HepG2 (cell line): ENCODE measurements around the gene ILRUN. TPM values are rescaled to one million over a fixed set of nuclear protein-coding genes. Genes with fewer than 3 reads are reported as not detected.
"Not testable (repeated sequence)": the region's sequence is repeated elsewhere in the genome, so short reads cannot be mapped to it uniquely, and the experiment has no call there.

Experiments used
- ATAC-seq: fragments of 200-7000 bp; cut with Tn5 transposase; 3 replicates; pipeline ENCODE4 v1.9.1; 2020; ENCODE audit warnings: mild to moderate bottlenecking, moderate library complexity
- BruUV-seq: library from RNA; stranded (reverse); fragments of 400-500 nt; replicated peaks from 2 replicates; lab custom pipeline; 2021; lab: Mats Ljungman, UMichigan
- CTCF ChIA-PET: fragments of 300-600 bp; formaldehyde crosslinking; extraction: SDS; loops from one replicate; lab custom pipeline; 2021; ENCODE audit warnings: low total read pairs, inconsistent platforms, low intra/inter-chr PET ratio; lab: Yijun Ruan, JAX
- POLR2A ChIA-PET: fragments of 350-600 bp; sonication (Branson Sonifier 250); formaldehyde crosslinking; loops from one replicate; lab custom pipeline; 2020; ENCODE audit warnings: antibody characterized with exemption, inconsistent platforms; lab: Yijun Ruan, JAX
- DNase-seq: peaks from one replicate; pipeline ENCODE4 v3.0.0-alpha.2; 2015; ENCODE audit warnings: low spot score
- FAIRE-seq: peaks from 3 replicates; lab custom pipeline; 2011; peaks lifted over from hg19 to GRCh38; lab: Jason Lieb, UNC
- H2AFZ ChIP-seq: one replicate; pipeline ENCODE4 v1.6.1; 2011; ENCODE audit warnings: low read length, inconsistent platforms
- H3K27ac ChIP-seq: fragments of 300-600 bp; 3 replicates; pipeline ENCODE4 v1.8.0; 2011; ENCODE audit warnings: mixed run types, mild to moderate bottlenecking, mixed read lengths, low read length, inconsistent platforms; ENCODE audit not compliant: insufficient read depth; ENCODE audit errors: extremely low read length
- H3K27me3 ChIP-seq, 2 experiments: fragments of 200-600 bp in 1 of 2; 2 replicates in 1 of 2; 3 replicates in 1 of 2; pipeline versions ENCODE4 v1.6.0 to v1.8.0; 2011; ENCODE audit warnings: low read length in 2 of 2, mild to moderate bottlenecking in 2 of 2, moderate library complexity in 2 of 2, inconsistent platforms in 1 of 2; ENCODE audit not compliant: insufficient read depth in 2 of 2, control insufficient read depth in 1 of 2
- H3K36me3 ChIP-seq, 2 experiments: fragments of 200-600 bp in 1 of 2; replicated peaks in 1 of 2; 2 replicates in 1 of 2; 3 replicates in 1 of 2; pipeline versions ENCODE4 v1.5.1 to v1.8.0; 2011; ENCODE audit warnings: low read length in 2 of 2, inconsistent platforms in 1 of 2; ENCODE audit not compliant: insufficient read depth in 2 of 2, control insufficient read depth in 1 of 2
- H3K4me1 ChIP-seq: 2 replicates; pipeline ENCODE4 v1.5.1; 2012; ENCODE audit warnings: low read length, inconsistent platforms; ENCODE audit not compliant: insufficient read depth
- H3K4me2 ChIP-seq: 2 replicates; pipeline ENCODE4 v1.6.0; 2011; ENCODE audit warnings: low read depth, low read length, inconsistent platforms
- H3K4me3 ChIP-seq, 3 experiments: fragments of 200-600 bp in 1 of 3; sonication (generic), shearing (Covaris generic) in 1 of 3; replicated peaks in 1 of 3; 2 replicates each; pipeline ENCODE4 v1.5.1; 2011 to 2016; ENCODE audit warnings: low read length in 3 of 3, inconsistent platforms in 2 of 3, low read depth in 2 of 3, mild to moderate bottlenecking in 2 of 3, control low read depth in 1 of 3, mixed read lengths in 1 of 3; ENCODE audit not compliant: insufficient read depth in 1 of 3
- H3K79me2 ChIP-seq: one replicate; pipeline ENCODE4 v1.6.1; 2011; ENCODE audit warnings: low read length, inconsistent platforms; ENCODE audit not compliant: insufficient read depth
- H3K9ac ChIP-seq: 2 replicates; pipeline ENCODE4 v1.6.0; 2011; ENCODE audit warnings: mild to moderate bottlenecking, low read depth, low read length, inconsistent platforms; ENCODE audit not compliant: insufficient read depth
- H3K9me3 ChIP-seq: 2 replicates; pipeline ENCODE4 v1.5.1; 2012; ENCODE audit warnings: mild to moderate bottlenecking, low read length
- H4K20me1 ChIP-seq: 2 replicates; pipeline ENCODE4 v1.6.0; 2011; ENCODE audit warnings: inconsistent platforms, mild to moderate bottlenecking, low read length, moderate library complexity; ENCODE audit not compliant: insufficient read depth
- GFI1 ChIP-seq: sonication (generic); formaldehyde crosslinking; IDR thresholded peaks from 2 replicates; pipeline ENCODE4 v1.5.0; 2020; ENCODE audit warnings: missing genetic modification reagents, mild to moderate bottlenecking, borderline replicate concordance
- IRF9 ChIP-seq: sonication (generic); formaldehyde crosslinking; IDR thresholded peaks from 2 replicates; pipeline ENCODE4 v1.8.0; 2022; ENCODE audit warnings: missing genetic modification reagents, mild to moderate bottlenecking, borderline replicate concordance
- KDM2A ChIP-seq: sonication (generic); formaldehyde crosslinking; IDR thresholded peaks from 2 replicates; pipeline ENCODE4 v1.4.0; 2020; ENCODE audit warnings: low read depth, missing genetic modification reagents, borderline replicate concordance
- MTA3 ChIP-seq: sonication (generic); formaldehyde crosslinking; IDR thresholded peaks from 2 replicates; pipeline ENCODE4 v1.4.0; 2020; ENCODE audit warnings: missing genetic modification reagents
- PLRG1 ChIP-seq: fragments of 450-650 bp; conservative IDR thresholded peaks from 2 replicates; pipeline ENCODE4 v1.6.1; 2016
- TBX2 ChIP-seq: sonication (generic); formaldehyde crosslinking; IDR thresholded peaks from 2 replicates; pipeline ENCODE4 v1.5.0; 2020; ENCODE audit warnings: missing genetic modification reagents, mild to moderate bottlenecking, borderline replicate concordance
- ZFX ChIP-seq: sonication (generic); formaldehyde crosslinking; IDR thresholded peaks from 2 replicates; pipeline ENCODE4 v1.4.0; 2020; ENCODE audit warnings: mild to moderate bottlenecking, low read depth, missing genetic modification reagents, moderate library complexity
- ZIK1 ChIP-seq: sonication (generic); formaldehyde crosslinking; IDR thresholded peaks from 2 replicates; pipeline ENCODE4 v1.5.0; 2020; ENCODE audit warnings: mild to moderate bottlenecking, low read depth, missing genetic modification reagents, borderline replicate concordance
- ZNF274 ChIP-seq: sonication (generic); formaldehyde crosslinking; IDR thresholded peaks from 2 replicates; pipeline ENCODE4 v1.5.1; 2020; ENCODE audit warnings: mild to moderate bottlenecking, missing genetic modification reagents
- ZNF296 ChIP-seq: sonication (generic); formaldehyde crosslinking; conservative IDR thresholded peaks from 2 replicates; pipeline ENCODE4 v1.5.0; 2020; ENCODE audit warnings: mild to moderate bottlenecking, missing genetic modification reagents
- ZNF501 ChIP-seq: sonication (generic); formaldehyde crosslinking; IDR thresholded peaks from 2 replicates; pipeline ENCODE4 v1.5.1; 2020; ENCODE audit warnings: mild to moderate bottlenecking, moderate library complexity, missing genetic modification reagents
- WGBS: methylation state at CpG from one replicate; pipeline ENCODE4 v1.1.6; 2017; ENCODE audit warnings: low lambda C conversion rate; 5-methylcytosine and 5-hydroxymethylcytosine counted together
- in situ Hi-C: cut with HindIII; loops from 2 replicates; pipeline ENCODE4 v1.10.0; 2017; ENCODE audit warnings: low pct_unique_long_range_greater_than_20kb; ENCODE audit not compliant: extremely low pct_ligation_motif_present
- intact Hi-C: fragments of 100-400 bp; cut with micrococcal nuclease; formaldehyde crosslinking; loops from one replicate; pipeline ENCODE4 v1.10.0; 2022; ENCODE audit not compliant: unreplicated experiment
- polyA plus RNA-seq, 8 experiments: library from polyadenylated mRNA; depleted of rRNA in 3 of 8; stranded (reverse) in 7 of 8; unstranded in 1 of 8; fragments of >200 nt; fragmentation: Illumina TruSeq in 4 of 8; extraction: Trizol in 4 of 8; gene quantifications; 2 replicates each; pipeline versions ENCODE4 v1.2.1 to v1.2.3, GENCODE V29; 2011 to 2016; ENCODE audit warnings: low read depth in 4 of 8, missing spikeins in 1 of 8, mixed read lengths in 1 of 8; ENCODE audit not compliant: insufficient read depth in 1 of 8
- total RNA-seq, 5 experiments: library from RNA; depleted of rRNA; stranded (reverse); fragments of >200 nt; fragmentation: Illumina TruSeq; extraction: Trizol; gene quantifications; 2 replicates each; pipeline ENCODE4 v1.2.3, GENCODE V29; 2016; ENCODE audit warnings: low read depth in 1 of 5
- TF ChIP-seq, protein P1 (sequence below): sonication (generic); formaldehyde crosslinking; IDR thresholded peaks from 2 replicates; pipeline ENCODE4 v1.5.1; 2020; ENCODE audit warnings: missing genetic modification reagents, mild to moderate bottlenecking, borderline replicate concordance
- TF ChIP-seq, protein P2 (sequence below): sonication (generic); formaldehyde crosslinking; IDR thresholded peaks from 2 replicates; pipeline ENCODE4 v1.5.0; 2020; ENCODE audit warnings: mild to moderate bottlenecking, missing genetic modification reagents
- TF ChIP-seq, protein P3 (sequence below): IDR thresholded peaks from 2 replicates; pipeline ENCODE4 v1.6.1; 2016; ENCODE audit warnings: low read depth, borderline replicate concordance

Gene ILRUN
- total and polyA plus RNA-seq, 2 of the 13 experiments (the other 11 are each of a cell fraction or from before 2014, with no cell fraction given) = 45.5 to 66.6 TPM

DNA sequence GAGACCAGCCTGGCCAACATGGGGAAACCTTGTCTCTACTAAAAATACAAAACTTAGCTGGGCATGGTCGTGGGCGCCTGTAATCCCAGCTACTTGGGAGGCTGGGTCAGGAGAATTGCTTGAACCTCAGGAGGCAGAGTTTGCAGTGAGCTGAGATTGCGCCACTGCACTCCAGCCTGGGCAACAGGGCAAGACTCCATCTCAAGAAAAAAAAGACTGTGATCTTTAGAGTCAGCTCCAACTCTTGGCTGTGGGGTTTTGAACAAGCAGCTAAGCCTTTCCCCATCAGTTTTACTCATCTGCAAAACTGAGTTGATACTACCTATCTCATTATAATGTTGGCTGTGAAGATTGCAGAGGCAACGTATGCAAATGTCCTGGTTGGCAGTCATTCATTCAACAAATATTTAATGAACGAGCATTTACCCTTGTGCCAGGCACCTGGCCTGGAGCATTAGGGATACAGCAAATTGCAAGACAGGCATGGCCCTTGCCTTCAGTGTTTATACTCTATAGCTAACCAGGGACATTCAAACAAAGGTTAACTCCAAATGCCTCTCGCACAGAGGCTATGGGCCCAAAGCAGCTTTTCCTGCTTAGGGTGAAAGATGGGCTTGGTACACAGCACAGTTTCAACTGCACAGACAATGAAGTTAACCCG, 37.8 kb downstream of the ILRUN start (continued):
- TF ChIP-seq, protein P1, sequence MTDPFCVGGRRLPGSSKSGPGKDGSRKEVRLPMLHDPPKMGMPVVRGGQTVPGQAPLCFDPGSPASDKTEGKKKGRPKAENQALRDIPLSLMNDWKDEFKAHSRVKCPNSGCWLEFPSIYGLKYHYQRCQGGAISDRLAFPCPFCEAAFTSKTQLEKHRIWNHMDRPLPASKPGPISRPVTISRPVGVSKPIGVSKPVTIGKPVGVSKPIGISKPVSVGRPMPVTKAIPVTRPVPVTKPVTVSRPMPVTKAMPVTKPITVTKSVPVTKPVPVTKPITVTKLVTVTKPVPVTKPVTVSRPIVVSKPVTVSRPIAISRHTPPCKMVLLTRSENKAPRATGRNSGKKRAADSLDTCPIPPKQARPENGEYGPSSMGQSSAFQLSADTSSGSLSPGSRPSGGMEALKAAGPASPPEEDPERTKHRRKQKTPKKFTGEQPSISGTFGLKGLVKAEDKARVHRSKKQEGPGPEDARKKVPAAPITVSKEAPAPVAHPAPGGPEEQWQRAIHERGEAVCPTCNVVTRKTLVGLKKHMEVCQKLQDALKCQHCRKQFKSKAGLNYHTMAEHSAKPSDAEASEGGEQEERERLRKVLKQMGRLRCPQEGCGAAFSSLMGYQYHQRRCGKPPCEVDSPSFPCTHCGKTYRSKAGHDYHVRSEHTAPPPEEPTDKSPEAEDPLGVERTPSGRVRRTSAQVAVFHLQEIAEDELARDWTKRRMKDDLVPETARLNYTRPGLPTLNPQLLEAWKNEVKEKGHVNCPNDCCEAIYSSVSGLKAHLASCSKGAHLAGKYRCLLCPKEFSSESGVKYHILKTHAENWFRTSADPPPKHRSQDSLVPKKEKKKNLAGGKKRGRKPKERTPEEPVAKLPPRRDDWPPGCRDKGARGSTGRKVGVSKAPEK (CRISPR knock-in tag) = no peak
- no peak for TF ChIP-seq PLRG1
- TF ChIP-seq ZNF296 (CRISPR knock-in tag) = no peak
- TF ChIP-seq MTA3 (CRISPR knock-in tag) = no peak
- 0 out of 2 replicates have a peak, but pooled peaks have one; percentile 31 for TF ChIP-seq TBX2 (CRISPR knock-in tag)
- TF ChIP-seq ZFX (CRISPR knock-in tag) = 0 out of 2 replicates have a peak, but pooled peaks have one; percentile 5
- peak; percentile 9; the same call in 1 of the 2 replicates for TF ChIP-seq ZNF501 (CRISPR knock-in tag)

- H2AFZ ChIP-seq, CTCF ChIA-PET, in situ Hi-C loops, H4K20me1 ChIP-seq, FAIRE-seq, H3K9me3 ChIP-seq, H3K27me3 ChIP-seq, DNase-seq: not testable (repeated sequence)
- BruUV-seq = TSS peak; percentile 89
- Histone ChIP-seq H3K9ac (peak overlapping the region; percentile 80), H3K27ac (peak overlapping the region; percentile 91), H3K4me3 (peak overlapping the region in 2 of 3 experiments; percentile 66 to 71; a peak in 3 of 6 replicates), H3K36me3 (peaks cover 2 to 16% of the 10 kb centered on the region in 2 experiments), H3K4me2 (peak overlapping the region; percentile 85), H3K79me2 (peaks cover 83% of the 10 kb centered on the region), H3K4me1 (peaks cover 77% of the 10 kb centered on the region)
- peak; percentile 20 for ATAC-seq
- POLR2A ChIA-PET = interaction anchor here (1.0 to 3.0 kb wide), 12 partner anchors 8 to 134 kb away, joined by 3 to 44 read pairs (median 7); partner anchors contain the start of genes BLTP3A, ILRUN and SNRPC
- WGBS = 60% methylated on average over 6 of the region's 6 CpGs
- intact Hi-C loops = loop anchor here (2.0 to 5.0 kb wide), 2 partner anchors 39 to 134 kb away; partner anchors contain the start of genes BLTP3A and ILRUN
- 0 out of 2 replicates have a peak, but pooled peaks have one; percentile 1 for TF ChIP-seq KDM2A
- 0 out of 2 replicates have a peak, but pooled peaks have one; percentile 41 for TF ChIP-seq ZIK1 (CRISPR knock-in tag)
- TF ChIP-seq ZNF274 (CRISPR knock-in tag) = 0 out of 2 replicates have a peak, but pooled peaks have one; percentile 51
- TF ChIP-seq, protein P2, sequence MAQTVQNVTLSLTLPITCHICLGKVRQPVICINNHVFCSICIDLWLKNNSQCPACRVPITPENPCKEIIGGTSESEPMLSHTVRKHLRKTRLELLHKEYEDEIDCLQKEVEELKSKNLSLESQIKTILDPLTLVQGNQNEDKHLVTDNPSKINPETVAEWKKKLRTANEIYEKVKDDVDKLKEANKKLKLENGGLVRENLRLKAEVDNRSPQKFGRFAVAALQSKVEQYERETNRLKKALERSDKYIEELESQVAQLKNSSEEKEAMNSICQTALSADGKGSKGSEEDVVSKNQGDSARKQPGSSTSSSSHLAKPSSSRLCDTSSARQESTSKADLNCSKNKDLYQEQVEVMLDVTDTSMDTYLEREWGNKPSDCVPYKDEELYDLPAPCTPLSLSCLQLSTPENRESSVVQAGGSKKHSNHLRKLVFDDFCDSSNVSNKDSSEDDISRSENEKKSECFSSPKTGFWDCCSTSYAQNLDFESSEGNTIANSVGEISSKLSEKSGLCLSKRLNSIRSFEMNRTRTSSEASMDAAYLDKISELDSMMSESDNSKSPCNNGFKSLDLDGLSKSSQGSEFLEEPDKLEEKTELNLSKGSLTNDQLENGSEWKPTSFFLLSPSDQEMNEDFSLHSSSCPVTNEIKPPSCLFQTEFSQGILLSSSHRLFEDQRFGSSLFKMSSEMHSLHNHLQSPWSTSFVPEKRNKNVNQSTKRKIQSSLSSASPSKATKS (CRISPR knock-in tag) = 0 out of 2 replicates have a peak, but pooled peaks have one; percentile 37
- peak; percentile 39 for TF ChIP-seq GFI1 (CRISPR knock-in tag)
- TF ChIP-seq, protein P3, sequence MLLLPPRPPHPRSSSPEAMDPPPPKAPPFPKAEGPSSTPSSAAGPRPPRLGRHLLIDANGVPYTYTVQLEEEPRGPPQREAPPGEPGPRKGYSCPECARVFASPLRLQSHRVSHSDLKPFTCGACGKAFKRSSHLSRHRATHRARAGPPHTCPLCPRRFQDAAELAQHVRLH (CRISPR knock-in tag) = 0 out of 2 replicates have a peak, but pooled peaks have one; percentile 9
- 0 out of 2 replicates have a peak, but pooled peaks have one; percentile 44 for TF ChIP-seq IRF9 (CRISPR knock-in tag)
These were observed 38.5 kb downstream of the ILRUN start for GRCh38 chr6:34657979-34658480.
